Epithelial cell of esophagus (primary cell): ENCODE results near the gene ETHE1.

Source experiments
- DNase-seq: peaks from one replicate; pipeline ENCODE4 v3.0.0; 2010; ENCODE audit warnings: low read depth
- H3K4me3 ChIP-seq: 2 replicates; pipeline ENCODE4 v1.5.1; 2011; ENCODE audit warnings: mild to moderate bottlenecking, low read length, control low read depth
- CTCF ChIP-seq: IDR thresholded peaks from 2 replicates; pipeline ENCODE4 v1.5.1; 2011; ENCODE audit warnings: low read depth, mild to moderate bottlenecking, low read length, control low read depth, inconsistent platforms; ENCODE audit not compliant: insufficient read depth; ENCODE audit errors: missing control alignments

ETHE1 gene

DNA sequence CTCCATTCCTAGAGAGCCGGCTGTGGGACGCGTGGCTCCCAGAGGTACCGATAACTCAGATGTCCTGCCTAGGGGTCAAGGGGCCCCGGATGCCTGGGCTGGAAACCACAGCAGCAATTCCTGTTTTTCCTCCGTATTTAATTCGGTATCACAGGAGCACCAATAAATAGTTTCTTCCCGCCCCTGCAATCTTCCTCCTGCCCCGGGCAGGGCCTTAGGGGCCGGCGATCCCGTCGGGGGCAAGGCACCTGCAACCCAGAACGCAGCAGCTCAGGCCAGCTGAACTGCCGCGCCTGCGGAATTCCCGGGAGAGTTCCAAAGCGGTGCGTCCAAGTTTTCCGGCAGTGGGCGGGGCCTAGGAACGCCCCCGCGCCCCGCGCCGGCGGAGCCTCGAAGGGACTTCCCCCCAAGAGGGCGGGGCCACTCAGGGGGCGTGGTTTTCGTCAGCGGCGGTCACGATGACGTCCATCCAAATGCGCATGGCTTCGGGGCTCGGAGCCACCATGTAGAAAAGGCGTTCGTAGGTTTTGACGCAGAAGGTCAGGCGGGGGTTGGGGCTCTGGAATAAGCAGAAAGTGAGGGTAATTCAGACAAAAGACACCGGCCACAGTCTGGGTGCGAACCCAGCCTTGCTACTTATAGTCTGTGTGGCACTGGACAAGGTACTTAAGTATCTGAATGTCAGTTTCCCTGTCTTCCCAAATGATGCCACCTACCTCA, 51.9 kb downstream of the ETHE1 start:
- TF ChIP-seq CTCF, result no peak
- DNase-seq, result peak; percentile 96
- peak overlapping the region; percentile 43 for H3K4me3 ChIP-seq

- no peak for TF ChIP-seq CTCF
- peak overlapping the region; percentile 43 for H3K4me3 ChIP-seq
- no peak for DNase-seq
Observed at GRCh38 chr19:43474487-43474886, 52.5 kb downstream of the ETHE1 start.

GRCh38 chr19:43471091-43471490, 55.9 kb downstream of the ETHE1 start:
- H3K4me3 ChIP-seq, result no peak overlapping the region
- DNase-seq, result peak; percentile 90
- TF ChIP-seq CTCF, result no peak

GRCh38 chr19:43470288-43470687, 56.7 kb downstream of the ETHE1 start:
- no peak for TF ChIP-seq CTCF
- no peak overlapping the region for H3K4me3 ChIP-seq
- DNase-seq, result peak; percentile 87

DNA sequence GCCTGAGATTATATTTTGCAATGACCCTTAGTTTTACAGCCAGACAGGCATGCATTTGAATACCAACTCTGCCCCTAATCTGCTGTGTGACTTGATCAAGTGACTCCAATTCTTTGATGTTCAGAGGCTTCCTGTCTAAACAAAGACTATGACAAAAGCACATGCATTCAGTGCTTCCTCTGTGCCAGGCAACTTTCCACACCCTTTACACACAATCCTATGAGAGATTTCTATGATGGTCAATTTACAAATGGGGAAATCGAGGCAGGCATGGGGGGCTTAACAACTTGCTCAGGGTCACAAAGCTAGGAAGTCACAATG, 57.9 kb downstream of the ETHE1 start:
- TF ChIP-seq CTCF, result no peak
- no peak for DNase-seq
- no peak overlapping the region for H3K4me3 ChIP-seq

GRCh38 chr19:43468354-43469159, 58.4 kb downstream of the ETHE1 start:
- peak; percentile 7 for TF ChIP-seq CTCF
- DNase-seq, result peak; percentile 63
- H3K4me3 ChIP-seq, result no peak overlapping the region
